GM13977 (cell line): ENCODE results near the gene H1-8.
"Not testable (repeated sequence)": the region's sequence is repeated elsewhere in the genome, so short reads cannot be mapped to it uniquely, and the experiment has no call there.

Source experiments
- DNase-seq: peaks from one replicate; pipeline ENCODE4 v3.0.0; 2012; ENCODE audit warnings: low spot score
- in situ Hi-C: fragments of 300-500 bp; cut with MboI; formaldehyde crosslinking; loops from one replicate; pipeline ENCODE4 v1.12.0; 2022; ENCODE audit warnings: low sequenced_read_pairs, low pct_unique_long_range_greater_than_20kb, mixed read lengths, inconsistent platforms; ENCODE audit not compliant: unreplicated experiment
- TF ChIP-seq, protein P1 (sequence below): IDR thresholded peaks from 2 replicates; pipeline ENCODE4 v1.5.1; 2012; ENCODE audit warnings: mild to moderate bottlenecking, control low read depth; ENCODE audit not compliant: insufficient read depth; ENCODE audit errors: extremely low read depth, missing control alignments

H1-8 gene, protein sequence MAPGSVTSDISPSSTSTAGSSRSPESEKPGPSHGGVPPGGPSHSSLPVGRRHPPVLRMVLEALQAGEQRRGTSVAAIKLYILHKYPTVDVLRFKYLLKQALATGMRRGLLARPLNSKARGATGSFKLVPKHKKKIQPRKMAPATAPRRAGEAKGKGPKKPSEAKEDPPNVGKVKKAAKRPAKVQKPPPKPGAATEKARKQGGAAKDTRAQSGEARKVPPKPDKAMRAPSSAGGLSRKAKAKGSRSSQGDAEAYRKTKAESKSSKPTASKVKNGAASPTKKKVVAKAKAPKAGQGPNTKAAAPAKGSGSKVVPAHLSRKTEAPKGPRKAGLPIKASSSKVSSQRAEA

DNA sequence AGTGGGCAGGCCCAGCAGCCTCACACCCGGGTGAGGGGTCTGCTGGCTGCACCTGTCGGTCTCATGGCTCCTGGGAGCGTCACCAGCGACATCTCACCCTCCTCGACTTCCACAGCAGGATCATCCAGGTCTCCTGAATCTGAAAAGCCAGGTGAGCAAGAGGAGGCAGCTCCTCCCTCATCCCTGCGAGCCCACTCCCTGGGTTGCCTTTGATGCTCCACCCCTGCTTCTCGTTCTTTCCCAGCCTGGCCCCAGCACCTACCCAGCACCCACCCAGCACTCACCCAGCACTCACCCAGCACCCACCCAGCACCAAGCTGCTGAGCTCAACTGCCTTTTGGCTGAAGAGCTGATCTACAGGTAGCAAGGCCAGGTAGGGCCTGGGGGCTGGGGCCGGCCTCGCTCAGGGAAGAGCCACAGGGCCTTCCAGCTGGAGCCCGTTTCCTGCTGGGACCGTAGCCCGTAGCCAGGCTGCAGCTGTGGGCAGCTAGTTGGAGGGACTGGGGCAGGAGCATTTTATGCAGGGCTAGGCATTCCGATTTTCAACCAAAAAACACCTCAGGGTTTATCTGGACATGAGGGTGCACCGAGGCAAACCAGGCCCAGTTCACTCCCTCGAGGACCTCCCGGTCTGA lies at the start of gene H1-8:
H1-8 (plus strand) TSS at position 20 of the 635 bp plus-strand sequence; CDS start at position 64, 44 bp downstream.
- DNase-seq, result no peak
- TF ChIP-seq, protein P1, sequence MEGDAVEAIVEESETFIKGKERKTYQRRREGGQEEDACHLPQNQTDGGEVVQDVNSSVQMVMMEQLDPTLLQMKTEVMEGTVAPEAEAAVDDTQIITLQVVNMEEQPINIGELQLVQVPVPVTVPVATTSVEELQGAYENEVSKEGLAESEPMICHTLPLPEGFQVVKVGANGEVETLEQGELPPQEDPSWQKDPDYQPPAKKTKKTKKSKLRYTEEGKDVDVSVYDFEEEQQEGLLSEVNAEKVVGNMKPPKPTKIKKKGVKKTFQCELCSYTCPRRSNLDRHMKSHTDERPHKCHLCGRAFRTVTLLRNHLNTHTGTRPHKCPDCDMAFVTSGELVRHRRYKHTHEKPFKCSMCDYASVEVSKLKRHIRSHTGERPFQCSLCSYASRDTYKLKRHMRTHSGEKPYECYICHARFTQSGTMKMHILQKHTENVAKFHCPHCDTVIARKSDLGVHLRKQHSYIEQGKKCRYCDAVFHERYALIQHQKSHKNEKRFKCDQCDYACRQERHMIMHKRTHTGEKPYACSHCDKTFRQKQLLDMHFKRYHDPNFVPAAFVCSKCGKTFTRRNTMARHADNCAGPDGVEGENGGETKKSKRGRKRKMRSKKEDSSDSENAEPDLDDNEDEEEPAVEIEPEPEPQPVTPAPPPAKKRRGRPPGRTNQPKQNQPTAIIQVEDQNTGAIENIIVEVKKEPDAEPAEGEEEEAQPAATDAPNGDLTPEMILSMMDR, result no peak
- in situ Hi-C loops, result no loop called here

DNA sequence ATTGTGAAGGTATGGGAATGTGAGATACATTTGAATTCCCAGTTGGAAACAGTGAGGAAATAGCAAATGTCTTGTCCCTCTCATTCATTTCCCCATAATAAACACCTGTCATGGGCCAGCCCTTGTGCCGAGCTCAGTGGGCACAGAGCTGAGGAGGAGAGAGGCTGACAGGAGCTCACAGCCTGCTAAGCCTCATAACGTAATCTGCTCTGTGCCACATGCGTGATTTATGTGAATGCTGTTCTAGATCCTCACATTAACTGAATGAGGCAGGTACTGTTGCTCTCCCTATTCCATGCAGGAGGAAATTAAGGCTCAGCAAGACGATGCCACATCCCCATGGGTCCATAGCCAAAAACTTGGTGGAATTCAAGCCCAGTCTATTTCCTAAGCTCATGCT lies 49.8 kb upstream of the H1-8 start:
- in situ Hi-C loops, result no loop called here
- TF ChIP-seq, protein P1, result no peak
- DNase-seq, result no peak

DNA sequence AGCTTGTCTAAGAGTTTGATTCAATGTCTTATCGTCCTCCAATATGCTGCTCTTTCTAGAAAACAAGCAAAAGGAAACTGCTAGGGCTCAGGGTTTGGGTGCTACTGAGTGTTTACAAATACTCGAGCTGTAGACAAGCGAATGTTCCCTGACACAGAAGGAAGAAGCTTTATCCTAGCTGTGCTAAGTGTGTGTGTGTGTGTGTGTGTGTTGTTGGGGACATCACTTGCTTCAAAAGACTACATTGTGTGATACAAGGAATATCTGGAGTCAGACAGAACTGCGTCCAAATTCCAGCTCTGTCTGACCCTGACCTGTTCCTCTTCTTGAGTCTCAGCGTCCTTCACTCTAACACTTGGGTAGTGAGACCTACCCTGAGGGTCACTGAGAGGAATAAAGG lies 48.5 kb upstream of the H1-8 start:
- in situ Hi-C loops, DNase-seq: not testable (repeated sequence)

DNA sequence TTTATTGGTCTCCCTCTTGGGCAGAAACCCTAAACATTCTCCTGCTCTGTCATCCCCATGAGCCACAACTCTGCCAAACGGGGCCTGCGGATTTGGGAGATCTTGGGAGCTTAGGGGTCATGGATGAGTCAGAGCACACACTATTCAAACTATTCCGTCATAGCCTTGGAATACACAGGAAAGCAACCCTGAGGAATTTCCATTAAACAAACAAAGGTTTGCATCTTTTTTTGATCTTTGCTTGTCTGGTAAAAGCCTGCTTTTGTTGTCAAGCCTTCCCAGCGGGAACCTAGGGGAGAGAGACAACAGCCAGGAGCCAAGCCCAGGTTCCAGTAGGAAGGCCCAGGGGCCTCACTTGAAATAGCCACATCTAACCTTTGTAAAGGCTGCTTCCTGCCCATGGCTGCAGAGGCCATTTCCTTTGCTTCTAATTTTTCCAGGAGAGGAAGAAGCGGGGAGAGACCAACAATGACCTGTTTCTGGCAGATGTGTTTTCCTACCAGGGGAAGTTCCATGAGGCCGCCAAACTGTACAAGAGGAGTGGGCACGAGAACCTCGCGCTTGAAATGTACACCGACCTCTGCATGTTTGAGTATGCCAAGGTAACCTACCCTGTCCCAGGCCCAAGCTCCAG lies 47.9 kb upstream of the H1-8 start:
- in situ Hi-C loops, DNase-seq: not testable (repeated sequence)

DNA sequence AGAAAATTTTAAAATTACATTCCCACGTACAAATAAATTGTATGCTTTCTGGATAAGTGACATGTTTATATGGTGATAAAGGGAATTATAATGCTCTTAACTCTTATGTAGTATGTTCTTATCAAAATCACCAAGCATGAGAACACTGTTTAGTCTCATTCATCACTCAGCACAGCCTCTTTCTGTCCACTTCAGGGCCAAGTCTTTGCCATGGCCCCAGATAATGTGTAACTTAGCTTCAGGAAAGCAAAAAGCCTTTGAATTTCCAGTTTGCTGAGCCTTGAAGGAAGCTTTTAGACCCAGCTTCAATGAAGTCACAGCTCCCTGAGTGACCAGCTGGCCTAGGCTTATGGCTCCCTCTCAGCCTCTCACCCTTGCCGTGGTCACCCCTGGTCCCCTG lies 45.1 kb upstream of the H1-8 start:
- in situ Hi-C loops, DNase-seq: not testable (repeated sequence)

DNA sequence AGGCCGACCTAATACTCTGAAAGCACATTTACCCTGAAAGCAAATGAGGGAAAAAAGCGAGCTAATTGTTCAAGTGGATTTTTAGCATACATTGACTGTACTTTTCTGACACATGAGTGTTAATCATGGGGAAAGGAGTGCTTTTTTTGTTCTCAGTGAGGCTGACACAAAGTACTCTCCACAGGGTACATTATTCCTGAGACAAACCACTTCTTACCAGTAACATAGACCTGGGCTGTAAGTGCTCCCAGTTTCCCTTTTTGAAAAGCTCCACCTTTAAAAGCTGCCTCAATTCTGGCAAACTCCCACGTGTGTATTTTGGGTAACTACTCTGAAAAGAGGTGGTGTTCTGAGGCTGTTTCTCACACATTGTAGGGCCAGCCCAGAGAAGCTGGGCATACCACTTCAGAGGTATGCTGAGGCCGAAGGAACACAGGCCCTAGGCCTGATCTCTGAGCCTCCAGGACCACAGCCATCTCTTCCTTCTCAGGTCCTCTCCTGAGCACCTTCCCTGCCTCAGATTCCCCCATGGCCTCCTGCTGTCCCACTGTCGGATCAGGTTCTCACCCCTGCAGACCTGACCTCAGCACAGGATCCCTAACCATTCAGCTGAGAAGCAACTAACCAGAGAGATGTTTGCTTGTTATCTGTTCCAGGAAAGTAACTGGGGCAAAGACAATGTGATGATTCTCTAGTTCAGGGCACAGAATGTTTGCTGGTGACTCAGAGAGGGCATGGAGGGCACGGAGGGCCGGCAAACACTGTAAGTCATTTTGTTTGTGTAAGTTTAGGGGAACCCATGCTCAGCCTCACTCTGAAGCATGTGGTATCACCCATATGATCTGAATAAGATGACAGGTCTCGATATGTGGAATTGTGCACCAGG lies 44.1 kb upstream of the H1-8 start:
- in situ Hi-C loops, result not testable (repeated sequence)

DNA sequence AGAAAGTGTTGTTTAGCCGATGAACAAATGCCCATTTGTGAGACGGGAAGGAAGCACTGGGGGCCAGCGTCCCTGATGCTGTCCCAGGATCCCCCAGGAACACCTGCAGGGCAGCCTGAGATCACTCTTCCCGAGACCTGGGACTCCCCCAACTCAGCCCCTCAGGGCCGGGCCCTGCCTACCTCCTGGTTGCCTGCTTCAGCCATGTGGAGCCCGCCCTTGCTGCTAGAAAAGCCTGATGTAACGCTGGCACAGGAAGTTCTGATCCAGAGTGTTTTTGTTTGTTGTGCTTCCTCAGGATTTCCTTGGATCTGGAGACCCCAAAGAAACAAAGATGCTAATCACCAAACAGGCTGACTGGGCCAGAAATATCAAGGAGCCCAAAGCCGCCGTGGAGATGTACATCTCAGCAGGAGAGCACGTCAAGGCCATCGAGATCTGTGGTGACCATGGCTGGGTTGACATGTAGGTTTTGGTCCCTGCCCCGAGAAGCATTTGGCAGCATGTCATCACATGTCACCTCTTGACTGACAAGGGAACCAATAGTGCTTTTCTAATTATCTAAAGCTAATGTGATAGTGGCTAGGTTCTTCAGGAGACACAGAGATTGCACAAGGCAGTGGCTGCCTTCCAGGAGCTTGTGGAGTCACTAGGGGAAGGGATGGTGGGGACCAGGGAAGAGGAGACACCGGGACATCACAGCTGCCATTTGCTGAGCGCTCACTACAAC lies 43.2 kb upstream of the H1-8 start:
- not testable (repeated sequence) for DNase-seq

More for the DNA sequence above, 44.1 kb upstream of the H1-8 start:
- not testable (repeated sequence) for DNase-seq

DNA sequence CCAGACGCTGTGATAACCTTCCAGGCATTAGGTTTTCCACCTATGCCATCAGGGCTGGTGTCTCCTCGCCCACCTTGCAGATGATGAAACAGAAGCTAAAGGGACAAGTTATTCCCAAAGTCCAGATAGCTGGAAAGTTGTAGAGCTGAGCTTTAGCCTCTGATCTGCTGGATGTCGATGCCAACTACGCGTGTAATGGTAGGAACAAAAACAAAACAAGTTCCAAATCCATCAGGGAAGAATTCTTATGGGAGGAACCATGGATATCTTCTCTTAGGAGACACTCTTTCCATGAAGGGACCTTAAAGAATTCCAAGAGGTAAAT lies 42.7 kb upstream of the H1-8 start:
- DNase-seq, result no peak
- TF ChIP-seq, protein P1, result no peak
- in situ Hi-C loops, result no loop called here

More for the DNA sequence above, 43.2 kb upstream of the H1-8 start:
- in situ Hi-C loops, result not testable (repeated sequence)
